Measurements from ENCODE around the gene CCDC15.

Gene CCDC15

DNA sequence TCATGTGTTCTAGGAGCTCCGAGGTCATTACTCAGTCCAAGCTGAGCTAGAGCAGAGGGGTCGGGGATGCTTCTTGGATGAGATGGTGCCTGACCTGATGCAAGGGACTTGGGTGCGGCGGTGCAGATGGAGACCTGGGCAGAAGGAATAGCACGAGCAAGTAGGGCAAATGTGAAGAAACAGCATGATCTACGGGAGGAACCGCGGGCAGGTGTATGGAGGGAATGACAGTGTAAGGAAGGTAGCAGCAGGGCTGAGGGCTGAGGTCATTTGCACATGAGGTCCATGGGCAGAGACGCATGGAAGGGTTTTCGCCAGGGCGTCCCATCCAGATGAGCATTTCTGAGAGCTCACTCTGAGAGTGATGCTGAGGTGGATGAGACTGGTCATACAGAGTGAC lies 124.0 kb downstream of the CCDC15 start:
- H3K4me3 ChIP-seq (ENCODE audit: low read depth, low read length) = no peak overlapping the region
- no peak overlapping the region for H3K9ac ChIP-seq (ENCODE audit: low read length)
- H3K36me3 ChIP-seq (ENCODE audit: control insufficient read depth, insufficient read depth, low read length) = no peaks in the 10 kb centered on the region
- H3K27ac ChIP-seq (ENCODE audit: low read depth, low read length) = no peak overlapping the region
- no peaks in the 10 kb centered on the region for H3K9me3 ChIP-seq (ENCODE audit: control insufficient read depth, insufficient read depth, low read depth, low read length)
- peaks cover 9% of the 10 kb centered on the region; the same call in 1 of the 2 replicates for H3K4me1 ChIP-seq (ENCODE audit: control insufficient read depth, insufficient read depth, low read length)
- peaks cover 7% of the 10 kb centered on the region; the same call in 1 of the 2 replicates for H3K27me3 ChIP-seq (ENCODE audit: control insufficient read depth, insufficient read depth, low read length)

DNA sequence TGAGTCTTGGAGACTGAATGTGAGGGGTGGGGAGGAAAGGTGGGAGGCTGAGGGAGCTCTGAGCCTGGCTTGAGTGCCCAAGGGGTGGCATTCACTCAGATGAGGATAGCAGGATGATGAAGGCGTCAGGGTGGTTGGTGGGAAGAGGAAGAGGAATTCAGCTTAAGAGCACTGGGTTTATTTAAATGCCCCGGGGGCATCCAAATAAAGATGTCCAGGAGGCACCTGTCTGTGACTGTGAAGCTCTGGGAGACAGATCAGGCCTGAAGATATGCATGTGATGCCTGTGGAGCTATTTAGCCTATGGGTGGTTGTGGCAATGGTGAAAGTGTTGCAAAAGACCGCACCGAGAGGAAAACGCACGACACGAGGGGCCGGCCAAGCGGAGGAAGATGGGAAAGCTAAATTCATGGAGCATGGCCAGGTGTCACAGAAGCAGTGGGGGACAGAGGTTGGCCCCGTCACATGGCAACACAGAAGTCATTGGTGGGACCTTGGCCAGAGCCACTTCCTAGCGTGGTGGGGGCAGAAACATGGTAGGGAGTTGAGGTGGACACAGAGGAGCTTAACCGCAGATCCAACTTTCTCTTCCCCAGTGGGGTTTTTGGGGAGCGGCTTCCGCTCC lies 124.6 kb downstream of the CCDC15 start:
- no peak overlapping the region for H3K4me3 ChIP-seq (ENCODE audit: low read depth, low read length)
- H3K4me1 ChIP-seq (ENCODE audit: control insufficient read depth, insufficient read depth, low read length) = peaks cover 13% of the 10 kb centered on the region; the same call in 1 of the 2 replicates
- no peaks in the 10 kb centered on the region for H3K36me3 ChIP-seq (ENCODE audit: control insufficient read depth, insufficient read depth, low read length)
- no peak overlapping the region for H3K27ac ChIP-seq (ENCODE audit: low read depth, low read length)
- peaks cover 7% of the 10 kb centered on the region; the same call in 1 of the 2 replicates for H3K27me3 ChIP-seq (ENCODE audit: control insufficient read depth, insufficient read depth, low read length)
- no peaks in the 10 kb centered on the region for H3K9me3 ChIP-seq (ENCODE audit: control insufficient read depth, insufficient read depth, low read depth, low read length)
- no peak overlapping the region for H3K9ac ChIP-seq (ENCODE audit: low read length)

GRCh38 chr11:125079151-125079877 lies 125.3 kb downstream of the CCDC15 start:
- Histone ChIP-seq H3K27ac (ENCODE audit: low read depth, low read length) (no peak overlapping the region), H3K9ac (ENCODE audit: low read length) (no peak overlapping the region), H3K4me1 (ENCODE audit: control insufficient read depth, insufficient read depth, low read length) (peaks cover 13% of the 10 kb centered on the region; the same call in 1 of the 2 replicates), H3K4me3 (ENCODE audit: low read depth, low read length) (no peak overlapping the region), H3K27me3 (ENCODE audit: control insufficient read depth, insufficient read depth, low read length) (peaks cover 7% of the 10 kb centered on the region; the same call in 1 of the 2 replicates), H3K9me3 (ENCODE audit: control insufficient read depth, insufficient read depth, low read depth, low read length) (no peaks in the 10 kb centered on the region), H3K36me3 (ENCODE audit: control insufficient read depth, insufficient read depth, low read length) (no peaks in the 10 kb centered on the region; the same call in 1 of the 2 replicates)

DNA sequence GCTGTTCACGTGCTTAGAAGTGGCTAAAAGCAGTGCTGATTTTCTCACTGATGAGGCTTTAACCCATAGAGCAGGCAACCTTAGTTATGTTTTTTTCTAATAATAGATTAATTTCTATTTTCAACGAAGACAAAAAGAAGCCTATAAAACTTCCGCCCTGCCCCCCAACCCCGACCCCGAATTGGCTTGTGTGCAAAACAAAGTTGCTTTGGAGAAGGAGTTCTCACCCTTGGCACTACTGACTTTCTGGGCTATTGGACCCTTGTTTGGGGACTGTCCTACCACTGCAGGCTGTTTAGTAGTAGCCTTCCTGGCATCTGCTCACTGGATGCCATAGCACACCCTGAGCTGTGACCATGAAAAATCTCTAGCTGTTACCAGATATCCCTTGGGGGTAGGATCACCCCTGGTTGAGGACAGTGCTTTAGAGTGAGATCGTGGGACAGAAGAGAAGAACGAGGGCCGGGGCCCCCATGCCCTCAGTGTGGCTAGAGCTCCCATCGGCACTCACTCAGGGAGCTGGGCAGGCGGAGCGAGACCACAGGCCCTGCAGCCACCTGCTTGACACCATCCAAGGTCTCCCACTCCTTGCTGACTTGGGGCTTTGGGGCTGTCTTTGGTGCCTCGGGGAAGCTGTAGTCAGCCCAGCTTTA lies 126.0 kb downstream of the CCDC15 start:
- Histone ChIP-seq H3K9me3 (ENCODE audit: control insufficient read depth, insufficient read depth, low read depth, low read length) (no peaks in the 10 kb centered on the region), H3K4me1 (ENCODE audit: control insufficient read depth, insufficient read depth, low read length) (peaks cover 13% of the 10 kb centered on the region; the same call in 1 of the 2 replicates), H3K9ac (ENCODE audit: low read length) (no peak overlapping the region), H3K27ac (ENCODE audit: low read depth, low read length) (no peak overlapping the region), H3K4me3 (ENCODE audit: low read depth, low read length) (no peak overlapping the region), H3K27me3 (ENCODE audit: control insufficient read depth, insufficient read depth, low read length) (peaks cover 7% of the 10 kb centered on the region; the same call in 1 of the 2 replicates), H3K36me3 (ENCODE audit: control insufficient read depth, insufficient read depth, low read length) (no peaks in the 10 kb centered on the region; the same call in 1 of the 2 replicates)

DNA sequence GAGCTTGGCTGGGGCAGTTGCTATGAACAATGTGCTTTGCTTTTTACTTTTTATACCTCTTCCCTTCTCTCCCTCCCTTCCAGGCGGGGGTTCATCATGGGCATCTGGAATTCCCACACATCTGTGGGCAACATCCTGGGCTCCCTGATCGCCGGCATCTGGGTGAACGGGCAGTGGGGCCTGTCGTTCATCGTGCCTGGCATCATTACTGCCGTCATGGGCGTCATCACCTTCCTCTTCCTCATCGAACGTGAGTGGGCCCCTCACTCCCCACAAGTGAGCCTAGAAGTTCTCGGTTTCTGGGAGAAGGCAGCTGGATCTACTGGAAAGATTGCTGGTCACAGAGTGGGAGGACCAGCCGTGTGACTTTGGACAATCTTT lies 126.5 kb downstream of the CCDC15 start:
- Histone ChIP-seq H3K4me1 (ENCODE audit: control insufficient read depth, insufficient read depth, low read length) (peaks cover 13% of the 10 kb centered on the region; the same call in 1 of the 2 replicates), H3K9me3 (ENCODE audit: control insufficient read depth, insufficient read depth, low read depth, low read length) (no peaks in the 10 kb centered on the region), H3K36me3 (ENCODE audit: control insufficient read depth, insufficient read depth, low read length) (no peaks in the 10 kb centered on the region; the same call in 1 of the 2 replicates), H3K27ac (ENCODE audit: low read depth, low read length) (no peak overlapping the region), H3K27me3 (ENCODE audit: control insufficient read depth, insufficient read depth, low read length) (peaks cover 7% of the 10 kb centered on the region; the same call in 1 of the 2 replicates), H3K9ac (ENCODE audit: low read length) (no peak overlapping the region), H3K4me3 (ENCODE audit: low read depth, low read length) (no peak overlapping the region)

GRCh38 chr11:125081098-125081798 lies 127.2 kb downstream of the CCDC15 start:
- Histone ChIP-seq H3K4me3 (ENCODE audit: low read depth, low read length) (no peak overlapping the region), H3K36me3 (ENCODE audit: control insufficient read depth, insufficient read depth, low read length) (no peaks in the 10 kb centered on the region; the same call in 1 of the 2 replicates), H3K9ac (ENCODE audit: low read length) (no peak overlapping the region), H3K27me3 (ENCODE audit: control insufficient read depth, insufficient read depth, low read length) (peaks cover 7% of the 10 kb centered on the region; the same call in 1 of the 2 replicates), H3K27ac (ENCODE audit: low read depth, low read length) (no peak overlapping the region), H3K4me1 (ENCODE audit: control insufficient read depth, insufficient read depth, low read length) (peaks cover 13% of the 10 kb centered on the region; the same call in 1 of the 2 replicates), H3K9me3 (ENCODE audit: control insufficient read depth, insufficient read depth, low read depth, low read length) (no peaks in the 10 kb centered on the region)

GRCh38 chr11:125082040-125082439 lies 128.0 kb downstream of the CCDC15 start:
- H3K9ac ChIP-seq (ENCODE audit: low read length) = no peak overlapping the region
- H3K27ac ChIP-seq (ENCODE audit: low read depth, low read length) = no peak overlapping the region
- peaks cover 13% of the 10 kb centered on the region; the same call in 1 of the 2 replicates for H3K4me1 ChIP-seq (ENCODE audit: control insufficient read depth, insufficient read depth, low read length)
- H3K27me3 ChIP-seq (ENCODE audit: control insufficient read depth, insufficient read depth, low read length) = peaks cover 7% of the 10 kb centered on the region; the same call in 1 of the 2 replicates
- no peak overlapping the region for H3K4me3 ChIP-seq (ENCODE audit: low read depth, low read length)
- H3K9me3 ChIP-seq (ENCODE audit: control insufficient read depth, insufficient read depth, low read depth, low read length) = no peaks in the 10 kb centered on the region
- no peaks in the 10 kb centered on the region; the same call in 1 of the 2 replicates for H3K36me3 ChIP-seq (ENCODE audit: control insufficient read depth, insufficient read depth, low read length)

DNA sequence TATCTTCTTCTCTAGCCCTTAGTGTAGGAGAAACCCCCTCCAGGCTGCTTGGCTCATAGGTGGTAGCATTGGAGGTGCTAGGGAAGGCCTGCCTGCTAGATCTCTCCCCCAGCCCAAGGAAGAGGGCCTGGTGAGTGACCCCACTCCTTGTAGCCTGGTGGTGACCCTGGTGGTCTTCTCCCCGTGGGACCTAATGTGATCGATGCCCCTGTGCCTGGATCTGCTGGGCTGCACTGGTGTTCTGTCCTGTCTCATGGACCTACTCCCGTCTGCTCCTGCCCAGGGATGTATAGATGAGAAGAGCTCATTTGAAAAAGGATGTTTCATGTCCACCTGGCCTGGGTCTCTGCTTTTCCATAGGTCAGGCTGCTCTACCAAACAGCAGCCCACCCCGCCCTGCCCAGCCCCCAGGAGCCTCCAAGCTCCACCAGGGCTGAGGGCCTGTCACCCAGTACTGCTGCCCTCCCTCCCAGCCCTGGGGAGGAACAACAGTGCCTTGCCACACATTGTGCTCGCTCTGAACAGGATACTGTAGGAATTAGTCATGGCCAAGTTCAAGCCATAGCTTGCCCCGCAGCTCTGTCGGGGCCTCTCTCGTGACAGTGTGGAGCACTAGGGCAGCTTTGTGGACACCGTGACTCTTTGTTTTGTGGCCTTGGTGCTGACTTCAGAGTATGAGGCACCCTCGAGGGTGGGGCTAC lies 128.8 kb downstream of the CCDC15 start:
- Histone ChIP-seq H3K27me3 (ENCODE audit: control insufficient read depth, insufficient read depth, low read length) (peaks cover 3% of the 10 kb centered on the region; the same call in 1 of the 2 replicates), H3K9ac (ENCODE audit: low read length) (no peak overlapping the region), H3K4me1 (ENCODE audit: control insufficient read depth, insufficient read depth, low read length) (peaks cover 13% of the 10 kb centered on the region; the same call in 1 of the 2 replicates), H3K27ac (ENCODE audit: low read depth, low read length) (no peak overlapping the region), H3K9me3 (ENCODE audit: control insufficient read depth, insufficient read depth, low read depth, low read length) (no peaks in the 10 kb centered on the region), H3K36me3 (ENCODE audit: control insufficient read depth, insufficient read depth, low read length) (no peaks in the 10 kb centered on the region; the same call in 1 of the 2 replicates), H3K4me3 (ENCODE audit: low read depth, low read length) (no peak overlapping the region)

DNA sequence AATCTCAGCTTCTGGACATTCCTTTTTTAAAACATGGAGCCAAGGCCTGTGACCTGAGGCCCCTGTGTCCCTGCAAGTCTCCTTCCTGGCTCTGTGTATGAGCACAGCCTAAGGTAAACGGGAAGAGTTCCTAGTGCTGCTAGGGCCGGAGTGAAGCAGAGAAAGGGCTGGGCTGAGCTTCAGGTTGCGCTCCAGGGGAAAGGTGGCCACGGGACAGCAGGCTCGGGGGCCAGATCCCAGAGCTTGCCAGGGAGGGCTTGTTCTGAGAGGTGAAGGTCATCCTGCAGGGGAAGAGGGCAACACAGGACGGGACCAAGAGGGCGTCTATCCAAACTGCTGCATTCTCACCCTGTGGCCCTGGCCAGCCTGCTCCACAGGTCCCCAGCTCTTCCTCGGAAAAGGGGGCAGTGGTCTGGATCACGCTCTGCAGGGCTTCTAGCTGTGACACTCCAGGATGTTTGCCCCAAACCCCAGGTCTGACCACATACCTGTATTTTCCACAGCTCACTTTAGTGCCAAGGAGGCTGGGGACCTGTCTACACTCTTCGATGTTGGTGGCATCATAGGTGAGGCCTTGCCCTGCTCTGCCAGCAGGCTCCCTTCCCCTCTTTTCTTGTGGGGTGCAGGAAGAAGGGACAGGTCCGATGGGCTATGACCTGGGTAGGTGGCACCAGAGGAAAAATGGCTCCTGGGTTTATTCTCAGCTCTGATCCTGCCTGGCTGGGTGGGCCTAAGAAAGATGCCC lies 129.5 kb downstream of the CCDC15 start:
- Histone ChIP-seq H3K36me3 (ENCODE audit: control insufficient read depth, insufficient read depth, low read length) (no peaks in the 10 kb centered on the region; the same call in 1 of the 2 replicates), H3K27ac (ENCODE audit: low read depth, low read length) (no peak overlapping the region), H3K9me3 (ENCODE audit: control insufficient read depth, insufficient read depth, low read depth, low read length) (no peaks in the 10 kb centered on the region), H3K9ac (ENCODE audit: low read length) (no peak overlapping the region), H3K4me3 (ENCODE audit: low read depth, low read length) (no peak overlapping the region), H3K27me3 (ENCODE audit: control insufficient read depth, insufficient read depth, low read length) (no peaks in the 10 kb centered on the region), H3K4me1 (ENCODE audit: control insufficient read depth, insufficient read depth, low read length) (peaks cover 13% of the 10 kb centered on the region; the same call in 1 of the 2 replicates)

Measured in HUES6 (cell line).